Liver (tissue), 3 donors: ENCODE measurements around the gene FOXR2.

ENCODE experiments used
- GABPA ChIP-seq, 2 donors: IDR thresholded peaks in 1 of 2; conservative IDR thresholded peaks in 1 of 2; 2 replicates each; pipeline ENCODE4 v1.6.1; 2016; ENCODE audit warnings: antibody characterized with exemption in 2 of 2, mild to moderate bottlenecking in 1 of 2, moderate library complexity in 1 of 2
- HNF4A ChIP-seq, 2 donors: conservative IDR thresholded peaks; 2 replicates each; pipeline ENCODE4 v1.6.1; 2016; ENCODE audit warnings: antibody characterized with exemption in 2 of 2, mild to moderate bottlenecking in 2 of 2
- RAD21 ChIP-seq, 2 donors: IDR thresholded peaks; 2 replicates each; pipeline ENCODE4 v1.6.1; 2016; ENCODE audit warnings: antibody characterized with exemption in 2 of 2, mild to moderate bottlenecking in 2 of 2
- SP1 ChIP-seq: IDR thresholded peaks from 2 replicates; pipeline ENCODE4 v1.6.1; 2018; ENCODE audit warnings: antibody characterized with exemption, mild to moderate bottlenecking
- TF ChIP-seq, protein P1 (sequence below): fragments of 150-350 bp; IDR thresholded peaks from 2 replicates; pipeline ENCODE4 v1.5.1; 2017; ENCODE audit warnings: improper control_type of control experiment, low read depth, low read length; ENCODE audit not compliant: missing input control
- donor health status: healthy.
- donor health status: healthy.

DNA sequence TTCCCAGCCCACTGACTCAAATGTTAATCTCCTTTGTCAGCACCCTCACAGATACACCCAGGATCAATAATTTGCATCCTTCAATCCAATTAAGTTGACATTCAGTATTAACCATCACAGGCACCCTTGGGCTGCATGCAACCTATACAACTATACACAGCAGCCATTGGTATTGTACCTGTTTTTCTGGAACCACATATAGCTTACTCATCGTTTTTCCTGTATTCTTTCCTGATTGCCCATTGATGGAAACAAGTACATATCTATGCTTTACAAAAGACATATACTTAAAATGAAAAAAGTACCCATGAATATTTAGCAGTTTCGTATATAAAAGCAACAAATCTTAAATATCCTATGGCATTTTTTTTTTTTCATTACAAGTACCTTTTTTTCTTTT, 3.7 kb upstream of the FOXR2 start:
- TF ChIP-seq GABPA (IDR thresholded peaks at IDR 0.05 in 1 of 2, conservative IDR thresholded peaks at IDR 0.05 in 1 of 2), result no peak
- TF ChIP-seq SP1, result no peak
- TF ChIP-seq, protein P1, sequence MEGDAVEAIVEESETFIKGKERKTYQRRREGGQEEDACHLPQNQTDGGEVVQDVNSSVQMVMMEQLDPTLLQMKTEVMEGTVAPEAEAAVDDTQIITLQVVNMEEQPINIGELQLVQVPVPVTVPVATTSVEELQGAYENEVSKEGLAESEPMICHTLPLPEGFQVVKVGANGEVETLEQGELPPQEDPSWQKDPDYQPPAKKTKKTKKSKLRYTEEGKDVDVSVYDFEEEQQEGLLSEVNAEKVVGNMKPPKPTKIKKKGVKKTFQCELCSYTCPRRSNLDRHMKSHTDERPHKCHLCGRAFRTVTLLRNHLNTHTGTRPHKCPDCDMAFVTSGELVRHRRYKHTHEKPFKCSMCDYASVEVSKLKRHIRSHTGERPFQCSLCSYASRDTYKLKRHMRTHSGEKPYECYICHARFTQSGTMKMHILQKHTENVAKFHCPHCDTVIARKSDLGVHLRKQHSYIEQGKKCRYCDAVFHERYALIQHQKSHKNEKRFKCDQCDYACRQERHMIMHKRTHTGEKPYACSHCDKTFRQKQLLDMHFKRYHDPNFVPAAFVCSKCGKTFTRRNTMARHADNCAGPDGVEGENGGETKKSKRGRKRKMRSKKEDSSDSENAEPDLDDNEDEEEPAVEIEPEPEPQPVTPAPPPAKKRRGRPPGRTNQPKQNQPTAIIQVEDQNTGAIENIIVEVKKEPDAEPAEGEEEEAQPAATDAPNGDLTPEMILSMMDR, result no peak
- TF ChIP-seq HNF4A (conservative IDR thresholded peaks at IDR 0.05), result no peak
- no peak for TF ChIP-seq RAD21 (IDR thresholded peaks at IDR 0.05)
